HepG2 (cell line): ENCODE data around the gene SORL1-AS1.

ENCODE experiments used
- FOXM1 ChIP-seq: sonication (generic); formaldehyde crosslinking; IDR thresholded peaks from 2 replicates; pipeline ENCODE4 v1.5.0; 2020; ENCODE audit warnings: missing genetic modification reagents
- GTF2F1 ChIP-seq: fragments of 150-350 bp; IDR thresholded peaks from 2 replicates; pipeline ENCODE4 v1.6.1; 2014; ENCODE audit warnings: low read length
- HNRNPH1 ChIP-seq: fragments of 200-400 bp; formaldehyde crosslinking; optimal IDR thresholded peaks from 2 replicates; pipeline ENCODE3; 2017; ENCODE audit warnings: mild to moderate bottlenecking, low read depth, low read length
- IRF2 ChIP-seq: IDR thresholded peaks from 2 replicates; pipeline ENCODE4 v1.6.1; 2018; ENCODE audit warnings: missing genetic modification reagents, missing compliant biosample characterization
- NFYB ChIP-seq: sonication (generic); formaldehyde crosslinking; IDR thresholded peaks from 2 replicates; pipeline ENCODE4 v1.4.0; 2020; ENCODE audit warnings: missing genetic modification reagents
- NR2F6 ChIP-seq, 2 experiments: IDR thresholded peaks; 2 replicates each; pipeline ENCODE4 v1.6.1; 2016; ENCODE audit warnings: antibody characterized with exemption in 1 of 2, mild to moderate bottlenecking in 1 of 2
- SMAD1 ChIP-seq: sonication (generic); formaldehyde crosslinking; IDR thresholded peaks from 2 replicates; pipeline ENCODE4 v1.4.0; 2020; ENCODE audit warnings: missing genetic modification reagents, low read depth, mild to moderate bottlenecking, borderline replicate concordance
- XRCC5 ChIP-seq: fragments of 200-400 bp; formaldehyde crosslinking; optimal IDR thresholded peaks from 2 replicates; pipeline ENCODE3; 2017; ENCODE audit warnings: mild to moderate bottlenecking, low read length
- ZNF260 ChIP-seq: sonication (generic); formaldehyde crosslinking; IDR thresholded peaks from 2 replicates; pipeline ENCODE4 v1.4.0; 2020; ENCODE audit warnings: missing genetic modification reagents, low read depth, mild to moderate bottlenecking, borderline replicate concordance
- TF ChIP-seq, protein P1 (sequence below): sonication (generic); formaldehyde crosslinking; IDR thresholded peaks from 2 replicates; pipeline ENCODE4 v1.4.0; 2020; ENCODE audit warnings: mild to moderate bottlenecking, missing genetic modification reagents

GRCh38 chr11:121466063-121466794 is 13.5 kb upstream of the SORL1-AS1 start:
- TF ChIP-seq, protein P1, sequence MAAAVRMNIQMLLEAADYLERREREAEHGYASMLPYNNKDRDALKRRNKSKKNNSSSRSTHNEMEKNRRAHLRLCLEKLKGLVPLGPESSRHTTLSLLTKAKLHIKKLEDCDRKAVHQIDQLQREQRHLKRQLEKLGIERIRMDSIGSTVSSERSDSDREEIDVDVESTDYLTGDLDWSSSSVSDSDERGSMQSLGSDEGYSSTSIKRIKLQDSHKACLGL (CRISPR knock-in tag): no peak
- TF ChIP-seq FOXM1 (CRISPR knock-in tag): no peak
- TF ChIP-seq HNRNPH1: no peak
- no peak for TF ChIP-seq NFYB (CRISPR knock-in tag)
- TF ChIP-seq SMAD1 (CRISPR knock-in tag): no peak
- TF ChIP-seq NR2F6 (IDR thresholded peaks at IDR 0.05): no peak
- peak; percentile 35; the same call in 1 of the 2 replicates for TF ChIP-seq NR2F6 (CRISPR knock-in tag; IDR thresholded peaks at IDR 0.05)
- no peak for TF ChIP-seq ZNF260 (CRISPR knock-in tag)
- no peak for TF ChIP-seq IRF2 (CRISPR knock-in tag)
- TF ChIP-seq GTF2F1: no peak
- TF ChIP-seq XRCC5: no peak
